H9 (cell line): ENCODE data around the gene IRF2BPL. TPM values are rescaled to one million over a fixed set of nuclear protein-coding genes. Genes with fewer than 3 reads are reported as not detected.
A peak's percentile ranks its signal among the peaks of the same experiment; 100 is the strongest.

Experiments used
- DNase-seq: peaks from one replicate; pipeline ENCODE4 v3.0.0-alpha.2; 2017
- H2AFZ ChIP-seq: one replicate; pipeline ENCODE4 v1.6.1; 2013; ENCODE audit warnings: mild to moderate bottlenecking, low read length, control low read depth, moderate library complexity
- H2AK5ac ChIP-seq: 2 replicates; pipeline ENCODE4 v1.6.1; 2013; ENCODE audit warnings: low read length, control low read depth, mixed read lengths; ENCODE audit not compliant: insufficient read length
- H2BK120ac ChIP-seq: one replicate; pipeline ENCODE4 v1.6.1; 2013; ENCODE audit warnings: low read depth, mild to moderate bottlenecking, low read length, control low read depth, inconsistent platforms; ENCODE audit not compliant: poor library complexity, severe bottlenecking
- H2BK12ac ChIP-seq: 2 replicates; pipeline ENCODE4 v1.6.1; 2013; ENCODE audit warnings: low read length, control low read depth, mixed read lengths, low read depth; ENCODE audit not compliant: insufficient read length
- H2BK15ac ChIP-seq: 2 replicates; pipeline ENCODE4 v1.6.1; 2013; ENCODE audit warnings: low read depth, low read length, control low read depth
- H2BK20ac ChIP-seq: one replicate; pipeline ENCODE4 v1.6.1; 2013; ENCODE audit warnings: low read depth, mild to moderate bottlenecking, low read length, control low read depth, inconsistent platforms; ENCODE audit not compliant: poor library complexity, severe bottlenecking
- H2BK5ac ChIP-seq: 2 replicates; pipeline ENCODE4 v1.6.1; 2013; ENCODE audit warnings: low read length, control low read depth, mixed read lengths; ENCODE audit not compliant: insufficient read length
- H3K14ac ChIP-seq: 2 replicates; pipeline ENCODE4 v1.6.1; 2013; ENCODE audit warnings: low read length, control low read depth; ENCODE audit not compliant: insufficient read depth
- H3K18ac ChIP-seq: 2 replicates; pipeline ENCODE4 v1.6.1; 2013; ENCODE audit warnings: low read depth, mild to moderate bottlenecking, mixed read lengths, low read length, control low read depth; ENCODE audit not compliant: insufficient read length
- H3K23ac ChIP-seq: 2 replicates; pipeline ENCODE4 v1.6.1; 2013; ENCODE audit warnings: low read length, control low read depth, mixed read lengths, low read depth; ENCODE audit not compliant: insufficient read length
- H3K23me2 ChIP-seq: 2 replicates; pipeline ENCODE4 v1.6.1; 2013; ENCODE audit warnings: low read depth, mild to moderate bottlenecking, mixed read lengths, low read length, control low read depth; ENCODE audit not compliant: insufficient read length, poor library complexity, severe bottlenecking
- H3K27ac ChIP-seq: 2 replicates; pipeline ENCODE4 v1.5.1; 2013; ENCODE audit warnings: low read length, control low read depth, mixed read lengths, low read depth; ENCODE audit not compliant: insufficient read length
- H3K27me3 ChIP-seq: 2 replicates; pipeline ENCODE4 v1.6.1; 2013; ENCODE audit warnings: low read length, control low read depth, inconsistent platforms; ENCODE audit not compliant: insufficient read depth
- H3K4ac ChIP-seq: 2 replicates; pipeline ENCODE4 v1.6.1; 2013; ENCODE audit warnings: low read depth, mild to moderate bottlenecking, control low read depth, inconsistent platforms, low read length, moderate library complexity
- H3K4me1 ChIP-seq: 2 replicates; pipeline ENCODE4 v1.6.1; 2013; ENCODE audit warnings: low read length, control low read depth, inconsistent platforms; ENCODE audit not compliant: insufficient read depth
- H3K4me2 ChIP-seq: 2 replicates; pipeline ENCODE4 v1.6.1; 2013; ENCODE audit warnings: low read length, control low read depth, mixed read lengths; ENCODE audit not compliant: insufficient read length, insufficient read depth
- H3K56ac ChIP-seq: 2 replicates; pipeline ENCODE4 v1.6.1; 2013; ENCODE audit warnings: low read depth, mild to moderate bottlenecking, mixed read lengths, low read length, control low read depth; ENCODE audit not compliant: insufficient read length
- H3K79me1 ChIP-seq: 2 replicates; pipeline ENCODE4 v1.6.1; 2013; ENCODE audit warnings: low read depth, mild to moderate bottlenecking, moderate library complexity, low read length, control low read depth, inconsistent platforms; ENCODE audit not compliant: insufficient read depth, poor library complexity, severe bottlenecking
- H3K79me2 ChIP-seq: 2 replicates; pipeline ENCODE4 v1.6.1; 2013; ENCODE audit warnings: low read length, control low read depth, inconsistent platforms; ENCODE audit not compliant: insufficient read depth
- H3K9ac ChIP-seq: 2 replicates; pipeline ENCODE4 v1.6.1; 2013; ENCODE audit warnings: low read length, control low read depth, mixed read lengths; ENCODE audit not compliant: insufficient read length; ENCODE audit errors: extremely low read depth
- H3K9me3 ChIP-seq: one replicate; pipeline ENCODE4 v1.6.1; 2013; ENCODE audit warnings: low read depth, low read length, inconsistent platforms; ENCODE audit not compliant: control insufficient read depth
- H3T11ph ChIP-seq: one replicate; pipeline ENCODE4 v1.6.1; 2013; ENCODE audit warnings: mild to moderate bottlenecking, low read length, control low read depth, inconsistent platforms
- H4K20me1 ChIP-seq: one replicate; pipeline ENCODE4 v1.6.1; 2013; ENCODE audit not compliant: control insufficient read depth, insufficient read length, insufficient read depth
- H4K5ac ChIP-seq: 2 replicates; pipeline ENCODE4 v1.6.1; 2013; ENCODE audit warnings: low read depth, mild to moderate bottlenecking, mixed read lengths, low read length, control low read depth; ENCODE audit not compliant: insufficient read length
- H4K8ac ChIP-seq: replicated peaks from 2 replicates; pipeline ENCODE4 v1.6.1; 2013; ENCODE audit warnings: low read length, control low read depth, mixed read lengths, low read depth; ENCODE audit not compliant: insufficient read length
- H4K91ac ChIP-seq: 2 replicates; pipeline ENCODE4 v1.6.1; 2013; ENCODE audit warnings: low read depth, mild to moderate bottlenecking, moderate library complexity, mixed read lengths, low read length, control low read depth; ENCODE audit not compliant: insufficient read length
- H3K27ac Mint-ChIP-seq, 3 experiments: 2 replicates in 2 of 3; 3 replicates in 1 of 3; pipeline ENCODE4 v1.8.0; 2020 to 2021; ENCODE audit warnings: mixed read lengths in 3 of 3, mild to moderate bottlenecking in 1 of 3, moderate library complexity in 1 of 3
- H3K27me3 Mint-ChIP-seq: 2 replicates; pipeline ENCODE4 v1.8.0; 2021; ENCODE audit warnings: low read depth, mild to moderate bottlenecking, moderate library complexity, mixed read lengths
- H3K36me3 Mint-ChIP-seq, 3 experiments: 2 replicates in 2 of 3; 3 replicates in 1 of 3; pipeline ENCODE4 v1.8.0; 2020 to 2021; ENCODE audit warnings: low read depth in 3 of 3, mixed read lengths in 3 of 3; ENCODE audit not compliant: insufficient read depth in 1 of 3
- H3K4me1 Mint-ChIP-seq, 2 experiments: 2 replicates each; pipeline ENCODE4 v1.8.0; 2020; ENCODE audit warnings: mixed read lengths in 2 of 2
- H3K4me3 Mint-ChIP-seq, 2 experiments: 2 replicates in 1 of 2; 3 replicates in 1 of 2; pipeline ENCODE4 v1.8.0; 2020 to 2021; ENCODE audit warnings: mild to moderate bottlenecking in 2 of 2, mixed read lengths in 2 of 2, moderate library complexity in 1 of 2
- H3K9me3 Mint-ChIP-seq, 2 experiments: 2 replicates in 1 of 2; 3 replicates in 1 of 2; pipeline ENCODE4 v1.8.0; 2020; ENCODE audit warnings: mild to moderate bottlenecking in 2 of 2, mixed read lengths in 2 of 2, moderate library complexity in 1 of 2
- WGBS: extraction: QIAGEN DNeasy Blood & Tissue Kit; methylation state at CpG from one replicate; pipeline ENCODE4 v1.1.7; 2013; ENCODE audit warnings: missing lambda C conversion rate, low lambda C conversion rate, mixed read lengths; ENCODE audit not compliant: insufficient read length; ENCODE audit errors: extremely low coverage; 5-methylcytosine and 5-hydroxymethylcytosine counted together
- total RNA-seq: library from RNA; stranded (reverse); gene quantifications from 2 replicates; pipeline ENCODE4 v1.2.1, GENCODE V29; 2021
- TF ChIP-seq, protein P1 (sequence below): fragments of 200-600 bp; sonication (generic); conservative IDR thresholded peaks from 3 replicates; pipeline ENCODE4 v1.8.0; 2021; ENCODE audit warnings: antibody characterized with exemption, mild to moderate bottlenecking

IRF2BPL gene
- total RNA-seq, 1 experiment from 2014 or later: 59.0 TPM

- Histone ChIP-seq H2AK5ac (no peak overlapping the region), H3K9me3 (no peaks in the 10 kb centered on the region), H2AFZ (no peak overlapping the region), H3K14ac (peak overlapping the region; percentile 98), H2BK120ac (peak overlapping the region; percentile 85), H2BK5ac (no peak overlapping the region), H3T11ph (peak overlapping the region; percentile 74), H4K20me1 (no peaks in the 10 kb centered on the region), H3K23me2 (peaks cover 21% of the 10 kb centered on the region), H2BK20ac (peak overlapping the region; percentile 85), H3K23ac (no peak overlapping the region), H3K79me2 (no peaks in the 10 kb centered on the region), H3K4me1 (peaks cover 6% of the 10 kb centered on the region; the same call in 1 of the 2 replicates), H4K5ac (peak overlapping the region; percentile 57), H3K9ac (peak overlapping the region; percentile 52), H3K4ac (peak overlapping the region; percentile 79; the same call in 1 of the 2 replicates), H3K18ac (peak overlapping the region; percentile 99), H2BK15ac (0 out of 2 replicates have a peak overlapping the region, but pooled peaks have one; percentile 24), H3K4me2 (peak overlapping the region; percentile 86), H4K91ac (peak overlapping the region; percentile 21), H3K27ac (peak overlapping the region; percentile 89), H3K79me1 (no peaks in the 10 kb centered on the region), H3K56ac (no peak overlapping the region), H2BK12ac (peak overlapping the region; percentile 37), H4K8ac (no peak overlapping the region), H3K27me3 (no peaks in the 10 kb centered on the region)
- Mint-ChIP-seq H3K27ac (peak overlapping the region; percentile 95 to 99 (median 96)), H3K27me3 (peaks cover 11% of the 10 kb centered on the region), H3K36me3 (no peaks in the 10 kb centered on the region; a peak in 1 of 7 replicates), H3K9me3 (no peaks in the 10 kb centered on the region), H3K4me1 (peaks cover 53 to 61% of the 10 kb centered on the region in 2 experiments), H3K4me3 (peak overlapping the region; percentile 70 to 80)
- peak; percentile 82 for DNase-seq
- TF ChIP-seq, protein P1, sequence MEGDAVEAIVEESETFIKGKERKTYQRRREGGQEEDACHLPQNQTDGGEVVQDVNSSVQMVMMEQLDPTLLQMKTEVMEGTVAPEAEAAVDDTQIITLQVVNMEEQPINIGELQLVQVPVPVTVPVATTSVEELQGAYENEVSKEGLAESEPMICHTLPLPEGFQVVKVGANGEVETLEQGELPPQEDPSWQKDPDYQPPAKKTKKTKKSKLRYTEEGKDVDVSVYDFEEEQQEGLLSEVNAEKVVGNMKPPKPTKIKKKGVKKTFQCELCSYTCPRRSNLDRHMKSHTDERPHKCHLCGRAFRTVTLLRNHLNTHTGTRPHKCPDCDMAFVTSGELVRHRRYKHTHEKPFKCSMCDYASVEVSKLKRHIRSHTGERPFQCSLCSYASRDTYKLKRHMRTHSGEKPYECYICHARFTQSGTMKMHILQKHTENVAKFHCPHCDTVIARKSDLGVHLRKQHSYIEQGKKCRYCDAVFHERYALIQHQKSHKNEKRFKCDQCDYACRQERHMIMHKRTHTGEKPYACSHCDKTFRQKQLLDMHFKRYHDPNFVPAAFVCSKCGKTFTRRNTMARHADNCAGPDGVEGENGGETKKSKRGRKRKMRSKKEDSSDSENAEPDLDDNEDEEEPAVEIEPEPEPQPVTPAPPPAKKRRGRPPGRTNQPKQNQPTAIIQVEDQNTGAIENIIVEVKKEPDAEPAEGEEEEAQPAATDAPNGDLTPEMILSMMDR: 0 out of 3 replicates have a peak, but pooled peaks have one; percentile 13
- WGBS: no CpG with 5 or more reads among the region's 50 CpGs
Measured at GRCh38 chr14:77032844-77033621, 4.5 kb upstream of the IRF2BPL start.
